NT2/D1 (cell line): ENCODE measurements around the gene COX8A.

ENCODE experiments used
- YY1 ChIP-seq: IDR thresholded peaks from 2 replicates; pipeline ENCODE4 v1.6.1; 2011; ENCODE audit not compliant: insufficient read length, insufficient read depth
- ZNF274 ChIP-seq: IDR thresholded peaks from 2 replicates; pipeline ENCODE4 v1.6.1; 2011; ENCODE audit warnings: mild to moderate bottlenecking, low read depth, low read length

DNA sequence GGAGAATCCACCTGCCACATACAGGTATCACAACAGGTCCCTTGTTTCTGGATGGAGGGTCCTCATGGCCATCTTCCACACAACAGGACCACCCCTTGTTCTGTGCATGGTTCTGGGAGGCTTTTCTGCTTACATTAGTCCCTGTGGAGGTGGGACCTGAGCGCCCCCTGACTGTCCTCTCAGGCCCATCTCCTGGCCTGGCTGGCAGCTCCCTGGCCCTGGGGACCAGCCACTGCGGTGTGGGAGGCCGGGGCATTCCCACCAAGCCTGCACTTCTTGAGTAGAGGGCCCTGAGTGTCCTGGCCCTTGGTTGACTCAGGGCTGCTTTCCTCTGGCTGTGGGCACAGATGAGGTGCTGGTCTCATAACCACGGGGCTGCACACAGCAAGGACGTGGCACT lies 5.0 kb downstream of the COX8A start:
- no peak for TF ChIP-seq YY1
- no peak for TF ChIP-seq ZNF274
